Measurements from ENCODE around the gene PDAP1. TPM values are rescaled to one million over a fixed set of nuclear protein-coding genes. Genes with fewer than 3 reads are reported as not detected.

PDAP1 gene
- total and polyA plus RNA-seq, 2 of the 13 experiments (the other 11 are each of a cell fraction or from before 2014, with no cell fraction given) = 13.0 to 100 TPM

GRCh38 chr7:99381664-99382075 is 26.7 kb downstream of the PDAP1 start (continued):
- TF ChIP-seq FOXJ3 (CRISPR knock-in tag; IDR thresholded peaks at IDR 0.05; ENCODE audit: borderline replicate concordance) (no peak), NR2F1 (CRISPR knock-in tag; IDR thresholded peaks at IDR 0.05) (0 out of 4 replicates have a peak, but pooled peaks of 1 of the 2 experiments have one; percentile 11), REPIN1 (CRISPR knock-in tag; IDR thresholded peaks at IDR 0.05; ENCODE audit: borderline replicate concordance, low read depth) (no peak), ZNF484 (CRISPR knock-in tag; IDR thresholded peaks at IDR 0.05; ENCODE audit: borderline replicate concordance, low read depth) (no peak), ZNF292 (CRISPR knock-in tag; IDR thresholded peaks at IDR 0.05; ENCODE audit: borderline replicate concordance, low read depth) (peak; percentile 90), NCOR1 (IDR thresholded peaks at IDR 0.05; ENCODE audit: borderline replicate concordance, low read length) (no peak), PCBP1 (IDR thresholded peaks at IDR 0.05; ENCODE audit: borderline replicate concordance, low read depth, low read length) (no peak), HNF1A (IDR thresholded peaks at IDR 0.05; ENCODE audit: low read depth) (no peak), HNF1A (CRISPR knock-in tag; IDR thresholded peaks at IDR 0.05; ENCODE audit: borderline replicate concordance) (no peak), NAIF1 (CRISPR knock-in tag; IDR thresholded peaks at IDR 0.05; ENCODE audit: borderline replicate concordance) (no peak), ZNF644 (CRISPR knock-in tag; IDR thresholded peaks at IDR 0.05; ENCODE audit: low read depth) (no peak), KDM2A (CRISPR knock-in tag; IDR thresholded peaks at IDR 0.05; ENCODE audit: borderline replicate concordance, low read depth) (no peak), NFE2L1 (CRISPR knock-in tag; IDR thresholded peaks at IDR 0.05; ENCODE audit: borderline replicate concordance) (no peak), FOXP1 (IDR thresholded peaks at IDR 0.05) (no peak), FOXP1 (CRISPR knock-in tag; IDR thresholded peaks at IDR 0.05) (no peak), ZNF232 (CRISPR knock-in tag; IDR thresholded peaks at IDR 0.05; ENCODE audit: borderline replicate concordance) (no peak), ZNF7 (CRISPR knock-in tag; IDR thresholded peaks at IDR 0.05) (no peak), HHEX (CRISPR knock-in tag; IDR thresholded peaks at IDR 0.05) (no peak), RARG (CRISPR knock-in tag; IDR thresholded peaks at IDR 0.05; ENCODE audit: low read depth) (no peak), PRDM10 (CRISPR knock-in tag; IDR thresholded peaks at IDR 0.05; ENCODE audit: low read depth) (no peak), ZBTB7B (CRISPR knock-in tag; IDR thresholded peaks at IDR 0.05) (peak; percentile 93), ZNF746 (CRISPR knock-in tag; IDR thresholded peaks at IDR 0.05) (no peak), ZNF282 (IDR thresholded peaks at IDR 0.05; ENCODE audit: partially characterized antibody) (no peak), ZMYM3 (CRISPR knock-in tag; IDR thresholded peaks at IDR 0.05) (no peak), ZNF678 (CRISPR knock-in tag; IDR thresholded peaks at IDR 0.05) (no peak), MLLT10 (CRISPR knock-in tag; IDR thresholded peaks at IDR 0.05) (no peak)
